Activated CD4-positive, alpha-beta T cell treated with anti-CD3 and anti-CD28 coated beads for 4 hours (primary cell): ENCODE results near the gene LINGO3.

Source experiments
- DNase-seq, 2 donors: peaks; one replicate each; pipeline ENCODE4 v3.0.0-alpha.2; 2020

Gene LINGO3

DNA sequence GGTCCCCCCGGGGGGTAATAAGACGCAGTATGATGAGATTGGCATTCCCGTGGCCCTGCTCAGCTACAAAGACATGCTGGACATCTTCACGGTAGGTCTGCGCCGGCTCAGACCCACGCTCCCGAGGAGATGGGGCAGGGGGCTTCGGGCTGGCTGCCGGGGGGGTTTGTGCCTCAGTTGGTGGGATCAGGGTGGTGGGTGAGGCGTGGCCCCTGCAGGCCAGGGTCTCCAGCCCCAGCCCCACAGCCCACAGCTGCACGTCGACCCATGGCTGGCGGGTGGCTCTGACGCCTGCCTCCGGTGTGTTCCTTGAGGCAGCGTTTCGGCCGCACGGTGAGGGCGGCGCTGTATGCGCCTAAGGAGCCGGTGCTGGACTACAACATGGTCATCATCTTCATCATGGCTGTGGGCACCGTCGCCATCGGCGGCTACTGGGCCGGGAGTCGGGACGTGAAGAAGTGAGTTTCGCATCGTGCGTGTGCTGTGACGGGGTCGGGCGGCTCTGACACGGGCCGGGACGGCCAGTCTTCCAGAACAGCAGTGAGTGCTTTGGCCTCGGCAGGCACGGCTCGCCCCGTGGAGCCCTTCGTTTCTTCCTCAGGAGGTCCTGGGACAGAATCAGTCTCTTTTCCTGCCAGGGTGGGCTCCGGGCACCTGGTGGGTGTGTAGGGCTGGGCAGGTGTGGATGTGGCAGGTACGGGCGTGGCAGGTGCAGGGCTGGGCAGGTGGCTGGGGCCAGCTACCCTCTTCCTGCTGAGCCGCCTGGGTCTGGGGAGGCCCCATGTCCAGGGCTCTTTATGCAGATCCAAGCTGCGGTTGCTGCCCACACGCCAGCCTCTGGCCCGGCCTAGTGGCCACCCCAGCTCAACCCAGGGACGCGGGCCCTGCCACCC, 31.0 kb upstream of the LINGO3 start:
- DNase-seq = no peak

GRCh38 chr19:2338055-2338615, 30.2 kb upstream of the LINGO3 start:
- DNase-seq = no peak

DNA sequence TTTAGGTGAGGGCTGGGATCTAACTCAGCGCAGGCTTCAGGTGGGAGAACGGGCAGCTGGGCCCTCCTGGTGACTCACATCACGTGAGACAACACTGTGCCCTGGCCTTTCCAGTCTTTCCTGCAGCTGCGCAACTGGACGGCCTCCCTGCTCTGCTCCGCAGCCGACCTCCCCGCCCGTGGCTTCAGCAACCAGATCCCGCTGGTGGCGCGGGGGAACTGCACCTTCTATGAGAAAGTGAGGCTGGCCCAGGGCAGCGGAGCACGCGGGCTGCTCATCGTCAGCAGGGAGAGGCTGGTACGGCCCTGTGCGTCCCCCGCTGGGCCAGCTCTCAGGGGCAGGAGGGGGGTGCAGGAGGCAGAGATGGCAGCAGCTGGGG, 29.4 kb upstream of the LINGO3 start:
- no peak for DNase-seq

DNA sequence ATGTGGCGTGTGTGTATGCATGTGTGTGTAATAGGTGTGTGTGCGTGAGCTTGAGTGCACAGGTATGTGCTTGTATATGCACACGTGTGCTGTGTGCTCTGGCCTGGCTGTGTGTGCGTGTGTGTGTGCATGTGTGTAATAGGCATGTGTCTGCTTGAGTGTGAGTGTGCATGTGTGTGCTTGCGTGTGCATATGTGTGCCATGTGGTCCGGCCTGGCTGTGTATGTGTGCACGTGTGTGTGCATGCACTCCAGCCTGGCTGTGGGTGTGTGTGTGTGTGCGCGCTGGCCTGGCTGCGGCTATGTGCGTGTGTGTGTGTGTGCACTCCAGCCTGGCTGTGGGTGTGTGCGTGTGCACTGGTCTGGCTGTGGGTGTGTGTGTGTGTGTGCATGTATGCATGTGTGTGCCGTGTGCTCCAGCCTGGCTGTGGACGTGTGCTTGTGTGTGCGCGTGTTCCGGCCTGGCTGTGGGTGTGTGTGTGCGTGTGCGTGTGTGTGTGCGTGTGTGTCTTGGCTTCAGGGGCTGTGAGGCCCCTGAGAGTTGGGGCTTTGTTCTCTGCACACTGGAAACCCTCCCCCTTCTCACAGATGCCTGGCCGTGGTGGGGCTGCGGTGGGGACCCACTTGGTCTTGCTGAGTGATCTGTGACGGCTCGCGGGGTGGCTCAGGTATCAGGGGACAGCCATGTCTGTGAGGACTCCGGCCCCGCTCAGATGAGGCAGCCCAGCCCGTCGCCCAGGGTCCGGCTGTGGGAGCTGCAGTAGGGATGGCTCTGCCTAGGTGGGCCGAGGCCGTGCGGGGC, 28.8 kb upstream of the LINGO3 start:
- DNase-seq = no peak

DNA sequence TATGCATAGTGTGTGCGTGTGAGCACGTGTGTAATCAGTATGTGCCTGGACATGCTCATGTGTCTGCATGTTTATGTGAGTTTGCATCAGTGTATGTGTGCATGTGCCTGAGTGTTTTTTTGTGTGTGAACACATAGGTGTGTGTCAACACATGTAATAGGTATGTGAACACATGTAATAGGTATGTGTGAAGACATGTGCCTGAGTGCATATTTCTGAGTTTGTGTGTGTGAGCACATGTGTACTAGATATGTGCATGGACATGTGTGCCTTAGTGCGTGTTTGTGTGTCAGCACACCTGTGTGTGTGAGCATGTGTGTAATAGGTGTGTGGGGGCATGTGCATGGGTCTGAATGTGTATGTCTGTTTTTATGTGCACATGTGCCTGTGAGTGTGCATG, 27.9 kb upstream of the LINGO3 start:
- DNase-seq = no peak

DNA sequence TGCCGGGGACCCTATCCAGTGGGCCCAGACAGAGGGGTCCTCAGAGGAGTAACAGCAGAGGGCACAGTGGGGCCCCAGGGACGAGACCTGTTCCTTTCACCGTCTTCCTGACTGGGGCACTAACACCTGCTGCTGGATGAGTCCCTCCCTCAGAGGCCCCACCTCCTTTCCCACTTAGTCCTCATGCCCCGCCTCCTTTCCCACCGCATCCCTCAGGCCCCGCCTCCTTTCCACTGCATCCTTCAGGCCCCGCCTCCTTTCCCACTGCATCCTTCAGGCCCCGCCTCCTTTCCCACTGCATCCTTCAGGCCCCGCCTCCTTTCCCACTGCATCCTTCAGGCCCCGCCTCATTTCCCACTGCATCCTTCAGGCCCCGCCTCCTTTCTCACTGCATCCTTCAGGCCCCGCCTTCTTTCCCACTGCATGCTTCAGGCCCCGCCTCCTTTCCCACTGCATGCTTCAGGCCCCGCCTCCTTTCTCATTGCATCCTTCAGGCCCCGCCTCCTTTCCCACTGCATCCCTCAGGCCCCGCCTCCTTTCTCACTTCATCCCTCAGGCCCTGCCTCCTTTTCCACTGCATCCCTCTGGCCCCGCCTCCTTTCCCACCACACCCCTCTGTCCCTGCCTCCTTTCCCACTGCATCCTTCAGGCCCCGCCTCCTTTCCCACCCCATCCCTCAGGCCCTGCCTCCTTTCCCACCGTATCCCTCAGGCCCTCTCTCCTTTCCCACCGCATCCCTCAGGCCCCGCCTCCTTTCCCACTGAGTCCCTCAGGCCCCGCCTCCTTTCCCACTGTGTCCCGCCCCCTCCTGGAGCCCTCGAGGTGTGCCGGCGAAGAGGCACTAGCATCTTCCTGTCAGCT, 27.3 kb upstream of the LINGO3 start:
- no peak for DNase-seq

GRCh38 chr19:2334426-2334825, 26.5 kb upstream of the LINGO3 start:
- DNase-seq = no peak

GRCh38 chr19:2333807-2334211, 25.9 kb upstream of the LINGO3 start:
- DNase-seq = no peak

- DNase-seq = no peak
Observed at GRCh38 chr19:2333027-2333806, 25.3 kb upstream of the LINGO3 start.

DNA sequence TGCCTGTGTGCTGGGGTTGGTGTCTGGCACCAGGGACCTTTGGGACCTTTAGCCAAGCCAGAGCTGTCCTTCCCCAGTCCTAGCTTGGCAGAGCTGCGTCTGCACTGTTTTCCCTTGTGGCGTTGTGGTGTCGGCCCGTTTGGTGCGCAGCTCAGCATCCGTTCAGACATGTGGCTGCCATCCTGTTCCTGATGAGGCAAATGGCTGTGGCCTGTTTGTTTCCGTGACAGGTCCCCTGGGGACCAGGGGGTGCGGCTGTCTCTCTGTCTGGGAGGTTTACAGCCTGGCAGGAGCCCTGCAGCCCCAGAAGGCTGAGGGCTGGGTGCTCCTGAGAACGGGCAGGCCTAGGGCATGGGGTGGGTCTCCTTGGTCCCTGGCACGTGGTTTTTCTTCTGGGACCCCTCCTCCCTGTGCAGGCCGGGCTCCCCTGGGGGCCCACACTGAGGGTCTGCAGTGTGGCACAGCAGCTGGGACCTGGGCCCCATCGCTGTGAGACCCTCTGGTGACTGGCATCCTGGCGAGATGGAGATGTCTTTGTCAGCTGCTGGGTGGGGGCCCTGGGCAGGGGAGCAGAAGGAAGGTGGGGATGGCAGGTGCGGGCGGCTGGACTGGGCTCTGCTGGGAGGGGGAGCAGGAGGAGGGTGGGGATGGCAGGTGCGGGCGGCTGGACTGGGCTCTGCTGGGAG, 24.5 kb upstream of the LINGO3 start:
- peak in 1 of 2 donors; percentile 27 for DNase-seq

DNA sequence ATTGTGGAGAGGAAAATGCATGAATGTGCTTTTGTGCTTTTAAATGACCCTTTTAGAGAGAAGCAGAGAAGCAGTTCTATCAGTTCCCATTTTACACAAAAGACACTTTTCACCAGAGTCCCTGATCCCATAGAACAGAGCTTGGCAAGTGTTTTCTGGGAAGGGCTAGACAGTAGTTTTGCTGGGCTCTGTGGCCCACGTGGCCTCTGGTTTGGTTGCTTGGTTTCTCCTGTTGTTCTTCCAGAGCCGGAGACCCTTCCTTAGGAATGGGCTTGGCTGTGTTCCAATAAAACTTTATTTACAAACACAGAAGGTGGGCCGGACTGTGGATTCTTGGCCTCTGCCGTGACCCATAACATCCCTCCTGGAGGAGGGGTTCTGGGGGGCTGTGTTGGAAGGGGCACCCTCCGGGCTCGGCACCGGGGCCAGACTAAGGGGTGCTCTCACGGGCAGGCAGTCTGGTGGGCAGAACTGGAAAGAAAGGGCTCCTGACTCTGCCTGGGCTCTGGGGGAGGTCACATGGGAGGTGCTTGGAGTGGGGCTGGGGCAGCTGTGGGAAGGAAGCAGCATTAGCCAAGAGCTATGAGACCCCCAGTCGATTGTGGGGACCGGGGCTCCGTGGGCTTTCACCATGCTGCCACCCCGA, 23.8 kb upstream of the LINGO3 start:
- no peak for DNase-seq

GRCh38 chr19:2330632-2331284, 22.8 kb upstream of the LINGO3 start:
- no peak for DNase-seq

DNA sequence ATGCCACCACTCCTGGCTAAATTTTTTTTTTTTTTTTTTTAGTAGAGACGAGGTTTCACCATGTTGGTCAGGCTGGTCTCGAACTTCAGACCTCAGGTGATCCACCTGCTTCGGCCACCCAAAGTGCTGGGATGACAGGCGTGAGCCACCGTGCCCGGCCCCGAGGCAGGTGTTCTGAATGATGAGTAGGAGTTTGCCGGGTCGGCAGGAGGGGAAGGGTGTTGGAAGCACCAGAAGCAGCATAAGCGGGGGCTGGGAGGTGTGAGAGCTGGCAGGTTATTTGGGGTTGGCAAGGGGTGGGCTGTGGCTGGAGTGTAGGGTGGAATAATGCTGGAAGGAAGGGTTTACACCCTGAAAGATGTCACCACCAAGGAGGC, 22.3 kb upstream of the LINGO3 start:
- no peak for DNase-seq

- DNase-seq = no peak
Observed at GRCh38 chr19:2329501-2329916, 21.6 kb upstream of the LINGO3 start.

DNA sequence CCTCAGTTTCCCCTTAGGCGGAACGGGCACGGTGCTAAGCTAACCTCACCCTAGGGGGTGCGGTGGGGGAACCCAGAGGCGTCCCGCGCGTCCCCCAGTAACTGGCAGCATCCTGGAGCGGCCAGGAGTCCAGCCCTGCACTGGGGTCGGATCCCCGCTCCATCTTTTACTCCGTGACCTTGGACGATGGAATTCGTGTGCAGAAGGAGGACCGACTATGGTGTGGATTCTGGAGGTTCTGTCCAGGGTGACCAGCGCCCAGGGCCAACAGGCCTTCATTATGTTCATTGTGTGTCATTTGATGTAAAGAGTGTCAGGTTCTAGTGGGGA, 21.2 kb upstream of the LINGO3 start:
- no peak for DNase-seq

DNA sequence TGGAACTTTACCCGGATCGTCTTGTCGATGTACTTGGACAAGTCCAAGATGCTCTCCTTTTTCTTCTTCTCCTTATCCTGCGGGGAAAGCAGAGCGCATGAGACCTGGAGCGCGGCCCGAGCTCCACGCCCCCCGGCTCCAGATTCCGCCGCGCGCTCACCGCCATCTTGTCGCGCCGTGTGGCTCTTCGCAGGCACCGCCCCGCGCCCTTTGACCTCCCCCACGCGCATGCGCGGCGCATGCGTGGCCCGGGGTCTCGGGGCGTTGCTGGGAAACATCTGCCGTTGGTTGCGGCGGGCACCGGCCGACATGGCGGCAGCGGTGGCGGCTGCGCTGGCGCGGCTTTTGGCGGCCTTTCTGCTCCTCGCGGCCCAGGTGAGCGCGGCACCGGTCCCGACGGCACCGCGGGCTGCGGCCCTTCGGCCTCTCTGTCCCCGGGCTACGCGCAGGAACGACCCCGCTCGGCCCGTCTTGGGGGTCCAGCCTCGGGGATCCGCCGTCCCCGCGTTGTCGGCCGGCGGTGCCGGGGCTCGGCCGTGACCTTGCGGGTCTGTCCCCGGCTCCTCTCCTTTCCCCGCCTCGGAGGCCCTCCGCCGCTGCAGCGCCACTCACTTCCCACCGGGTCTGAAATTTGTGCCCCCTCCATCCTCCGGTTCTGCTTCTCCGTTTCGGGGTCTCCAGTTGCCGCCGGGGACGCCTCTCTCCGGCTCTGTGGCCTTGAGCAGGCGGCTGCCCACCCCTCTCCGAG, 20.6 kb upstream of the LINGO3 start, which contains the start of the genes LSM7 and SPPL2B:
LSM7 (minus strand) TSS at position 186 of the 748 bp plus-strand sequence; CDS start at position 166, 20 bp downstream.
SPPL2B (plus strand) TSS at position 284 of the 748 bp plus-strand sequence; CDS start at position 310, 26 bp downstream.
- DNase-seq = peak; percentile 87 to 89

- peak; percentile 53 to 60 for DNase-seq
Observed at GRCh38 chr19:2327773-2328400, 19.9 kb upstream of the LINGO3 start.

DNA sequence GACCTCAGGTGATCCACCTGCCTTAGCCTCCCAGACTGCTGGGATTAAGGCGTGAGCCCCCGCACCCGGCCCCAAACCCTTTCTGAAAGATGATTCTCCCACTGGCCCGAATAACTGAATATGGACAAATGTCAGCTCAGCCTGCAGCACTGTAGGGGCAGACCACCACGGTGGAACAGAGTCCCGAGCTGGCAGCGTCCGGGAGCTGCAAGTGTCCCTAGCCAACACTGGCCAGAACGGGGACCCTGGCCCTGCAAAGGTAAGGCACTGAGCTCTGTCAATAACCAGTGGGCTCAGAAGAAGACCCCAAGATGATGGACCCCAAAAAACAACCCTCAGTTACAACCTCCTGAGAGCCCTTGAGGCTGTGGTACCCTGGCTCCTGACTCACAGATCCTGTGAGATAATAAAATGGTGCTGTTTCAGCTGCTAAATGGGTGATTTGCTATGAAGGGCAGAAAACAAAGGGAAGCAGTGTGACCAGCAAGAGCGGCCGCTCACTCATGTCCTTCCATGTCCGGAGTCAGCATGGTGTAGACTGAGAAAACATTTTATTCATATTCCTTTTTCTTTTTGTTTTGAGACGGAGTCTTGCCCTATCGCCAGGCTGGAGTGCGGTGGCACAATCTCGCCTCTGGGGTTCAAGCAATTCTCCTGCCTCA, 18.9 kb upstream of the LINGO3 start:
- no peak for DNase-seq
